SH-SY5Y (cell line): Measurements from ENCODE around the gene CRYBA4.

Source experiments
- GATA2 ChIP-seq: IDR thresholded peaks from 2 replicates; pipeline ENCODE4 v1.6.1; 2011; ENCODE audit warnings: mild to moderate bottlenecking, low read depth, low read length
- GATA3 ChIP-seq: IDR thresholded peaks from 2 replicates; pipeline ENCODE4 v1.6.1; 2011; ENCODE audit warnings: low read depth, mild to moderate bottlenecking, low read length, moderate library complexity

The CRYBA4 gene

GRCh38 chr22:26610072-26610958 lies 11.4 kb upstream of the CRYBA4 start:
- TF ChIP-seq GATA3 (no peak), GATA2 (no peak)

GRCh38 chr22:26610996-26611395 lies 10.8 kb upstream of the CRYBA4 start:
- TF ChIP-seq GATA3 (no peak), GATA2 (no peak)

- TF ChIP-seq GATA2 (no peak), GATA3 (no peak)
Observed at GRCh38 chr22:26612652-26613051, 9.1 kb upstream of the CRYBA4 start.

GRCh38 chr22:26614322-26614721 lies 7.4 kb upstream of the CRYBA4 start:
- TF ChIP-seq GATA3 (no peak), GATA2 (no peak)

GRCh38 chr22:26615149-26615548 lies 6.6 kb upstream of the CRYBA4 start:
- no peak for TF ChIP-seq GATA3
- TF ChIP-seq GATA2: no peak

- no peak for TF ChIP-seq GATA2
- TF ChIP-seq GATA3: no peak
Observed at GRCh38 chr22:26615830-26616435, 5.8 kb upstream of the CRYBA4 start.

- TF ChIP-seq GATA3 (no peak), GATA2 (no peak)
Observed at GRCh38 chr22:26616650-26617049, 5.1 kb upstream of the CRYBA4 start.

GRCh38 chr22:26617271-26618199 lies 4.2 kb upstream of the CRYBA4 start, which contains the start of gene CRYBB1:
CRYBB1 (minus strand) TSS chr22:26618027; CDS start chr22:26616319, 1,708 bp downstream.
- TF ChIP-seq GATA3 (no peak), GATA2 (peak; percentile 56)

GRCh38 chr22:26618455-26618854 lies 3.3 kb upstream of the CRYBA4 start:
- no peak for TF ChIP-seq GATA2
- no peak for TF ChIP-seq GATA3

- TF ChIP-seq GATA3 (no peak), GATA2 (no peak)
Observed at GRCh38 chr22:26619510-26619909, 2.3 kb upstream of the CRYBA4 start.

GRCh38 chr22:26620197-26620596 lies 1.6 kb upstream of the CRYBA4 start:
- no peak for TF ChIP-seq GATA3
- TF ChIP-seq GATA2: no peak

- TF ChIP-seq GATA3 (no peak), GATA2 (no peak)
Observed at GRCh38 chr22:26623984-26624383, 2.2 kb downstream of the CRYBA4 start.

GRCh38 chr22:26624803-26625202 lies 3.0 kb downstream of the CRYBA4 start:
- TF ChIP-seq GATA3 (no peak), GATA2 (no peak)

- TF ChIP-seq GATA2: no peak
- no peak for TF ChIP-seq GATA3
Observed at GRCh38 chr22:26629988-26630761, 8.4 kb downstream of the CRYBA4 start.
